ENCODE measurements around the gene WRAP73. TPM values are rescaled to one million over a fixed set of nuclear protein-coding genes. Genes with fewer than 3 reads are reported as not detected.
A peak's percentile ranks its signal among the peaks of the same experiment; 100 is the strongest.

Gene WRAP73
- total RNA-seq, 6 donors from 2014 or later = 14.0 to 33.5 (median 19.9) TPM

DNA sequence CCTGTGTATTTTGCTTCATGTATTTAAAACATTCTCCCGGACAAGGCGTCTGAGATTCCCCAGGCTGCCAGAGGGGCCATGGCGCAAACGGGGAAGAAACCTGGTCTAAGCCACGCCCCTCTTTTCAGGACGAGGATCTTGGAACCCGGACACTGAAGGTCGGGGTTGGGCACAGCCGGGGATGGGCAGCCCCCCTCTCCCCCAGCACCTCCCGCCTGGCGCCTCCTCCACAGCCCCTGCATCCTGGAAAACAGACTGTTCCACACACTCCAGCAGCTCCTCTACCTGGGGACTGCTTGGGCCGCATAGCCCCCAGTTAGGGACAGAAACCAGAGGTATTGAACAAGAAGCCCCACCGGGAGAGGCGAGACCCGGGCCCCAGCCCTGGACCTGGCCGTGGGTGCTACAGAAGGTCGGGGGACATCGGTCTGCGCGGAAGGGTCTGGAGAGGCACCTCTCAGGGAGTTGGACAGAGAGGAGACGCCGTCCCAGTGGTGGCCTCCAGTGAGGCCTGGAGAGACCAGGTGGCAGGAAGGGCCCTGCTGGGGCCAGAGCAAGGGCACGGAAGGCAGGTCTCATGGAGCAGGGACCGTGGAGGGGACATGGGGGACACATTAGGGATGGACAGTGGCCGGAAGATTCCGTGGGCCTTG is 7.8 kb upstream of the WRAP73 start:
- peaks cover 0 to 12% (median 4%) of the 10 kb centered on the region in 4 donors for H3K27me3 ChIP-seq
- ATAC-seq (ENCODE audit: low FRiP score in 2 of 2) = no peak
- 83 to 88% methylated on average over 9 to 26 of the region's 26 CpGs for WGBS, 2 donors
- H3K4me1 ChIP-seq = peaks cover 2 to 9% (median 5%) of the 10 kb centered on the region in 4 donors
- DNase-seq = peak in 1 of 2 donors; percentile 77
- no peaks in the 10 kb centered on the region for H3K36me3 ChIP-seq
- TF ChIP-seq POLR2A (IDR thresholded peaks at IDR 0.05) (no peak), EP300 (IDR thresholded peaks at IDR 0.05) (no peak), POLR2AphosphoS5 (IDR thresholded peaks at IDR 0.05) (no peak)
- TF ChIP-seq, protein P1, sequence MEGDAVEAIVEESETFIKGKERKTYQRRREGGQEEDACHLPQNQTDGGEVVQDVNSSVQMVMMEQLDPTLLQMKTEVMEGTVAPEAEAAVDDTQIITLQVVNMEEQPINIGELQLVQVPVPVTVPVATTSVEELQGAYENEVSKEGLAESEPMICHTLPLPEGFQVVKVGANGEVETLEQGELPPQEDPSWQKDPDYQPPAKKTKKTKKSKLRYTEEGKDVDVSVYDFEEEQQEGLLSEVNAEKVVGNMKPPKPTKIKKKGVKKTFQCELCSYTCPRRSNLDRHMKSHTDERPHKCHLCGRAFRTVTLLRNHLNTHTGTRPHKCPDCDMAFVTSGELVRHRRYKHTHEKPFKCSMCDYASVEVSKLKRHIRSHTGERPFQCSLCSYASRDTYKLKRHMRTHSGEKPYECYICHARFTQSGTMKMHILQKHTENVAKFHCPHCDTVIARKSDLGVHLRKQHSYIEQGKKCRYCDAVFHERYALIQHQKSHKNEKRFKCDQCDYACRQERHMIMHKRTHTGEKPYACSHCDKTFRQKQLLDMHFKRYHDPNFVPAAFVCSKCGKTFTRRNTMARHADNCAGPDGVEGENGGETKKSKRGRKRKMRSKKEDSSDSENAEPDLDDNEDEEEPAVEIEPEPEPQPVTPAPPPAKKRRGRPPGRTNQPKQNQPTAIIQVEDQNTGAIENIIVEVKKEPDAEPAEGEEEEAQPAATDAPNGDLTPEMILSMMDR (IDR thresholded peaks at IDR 0.05) = no peak
- no peak overlapping the region for H3K4me3 ChIP-seq
- H3K27ac ChIP-seq = no peak overlapping the region
- H3K9me3 ChIP-seq = no peaks in the 10 kb centered on the region

DNA sequence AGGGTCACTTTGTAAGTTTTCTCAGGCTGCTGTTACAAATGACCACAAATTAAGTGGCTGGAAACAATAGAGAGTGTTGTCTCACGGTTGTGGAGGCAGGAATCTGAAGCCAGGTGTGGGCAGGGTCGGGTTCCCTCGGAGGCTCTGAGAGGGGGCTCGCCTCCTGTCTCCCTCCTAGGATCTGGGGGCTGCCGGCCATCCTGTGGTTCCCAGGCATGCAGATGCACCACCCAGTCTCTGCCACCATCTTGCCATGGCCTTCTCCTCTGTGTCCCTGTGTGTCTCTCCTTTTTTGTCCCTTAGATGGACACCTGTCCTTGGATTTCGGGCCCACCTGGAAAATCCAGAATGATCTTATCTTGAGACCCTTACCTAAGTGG is 7.2 kb upstream of the WRAP73 start:
- H3K4me3 ChIP-seq = no peak overlapping the region
- H3K36me3 ChIP-seq = no peaks in the 10 kb centered on the region
- DNase-seq (no peak), ATAC-seq (ENCODE audit: low FRiP score in 2 of 2) (no peak)
- no peak for TF ChIP-seq POLR2A (IDR thresholded peaks at IDR 0.05)
- TF ChIP-seq, protein P1 (IDR thresholded peaks at IDR 0.05) = no peak
- no peak for TF ChIP-seq EP300 (IDR thresholded peaks at IDR 0.05)
- no peak for TF ChIP-seq POLR2AphosphoS5 (IDR thresholded peaks at IDR 0.05)
- H3K27me3 ChIP-seq = peaks cover 0 to 18% (median 8%) of the 10 kb centered on the region in 4 donors
- H3K27ac ChIP-seq = no peak overlapping the region
- peaks cover 8 to 13% (median 11%) of the 10 kb centered on the region in 4 donors for H3K4me1 ChIP-seq
- no peaks in the 10 kb centered on the region for H3K9me3 ChIP-seq
- 73 to 79% methylated on average over 3 to 6 of the region's 6 CpGs for WGBS, 2 donors

DNA sequence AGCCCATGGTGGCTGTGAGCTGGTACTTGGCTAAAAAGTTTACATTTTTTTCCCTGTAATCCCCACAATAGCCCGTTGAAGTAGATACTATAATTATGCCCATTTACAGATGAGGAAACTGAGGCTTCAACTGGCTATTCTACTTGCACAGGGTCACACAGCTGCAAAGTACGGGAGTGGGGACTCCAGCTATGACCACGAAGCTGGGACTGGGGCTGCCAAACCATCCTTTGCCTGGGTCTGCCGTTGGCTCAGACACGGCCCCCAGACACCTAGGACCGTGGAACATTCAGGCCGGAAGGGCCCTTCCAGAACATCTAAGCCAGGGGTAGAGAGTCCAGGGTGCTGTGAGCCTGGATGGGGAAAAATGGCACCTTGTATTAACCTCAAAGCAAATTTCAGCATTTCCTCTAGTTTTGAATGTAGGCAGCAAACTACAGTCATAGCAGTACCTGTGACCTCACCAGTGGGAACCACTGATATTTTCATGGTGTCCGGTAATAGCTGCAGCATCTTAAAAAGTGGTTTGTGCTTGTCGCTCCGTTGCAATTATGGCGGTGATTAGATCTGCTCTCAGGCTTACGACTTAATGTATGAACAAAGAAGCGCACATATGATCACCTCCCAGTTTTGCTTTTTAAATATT is 6.7 kb upstream of the WRAP73 start:
- H3K9me3 ChIP-seq = no peaks in the 10 kb centered on the region
- ATAC-seq (ENCODE audit: low FRiP score in 2 of 2) (no peak), DNase-seq (no peak)
- peaks cover 13 to 18% (median 16%) of the 10 kb centered on the region in 4 donors for H3K4me1 ChIP-seq
- 80 to 85% methylated on average over 12 to 13 of the region's 13 CpGs for WGBS, 2 donors
- no peaks in the 10 kb centered on the region for H3K36me3 ChIP-seq
- H3K27me3 ChIP-seq = peaks cover 0 to 24% (median 10%) of the 10 kb centered on the region in 4 donors
- TF ChIP-seq POLR2AphosphoS5 (IDR thresholded peaks at IDR 0.05) = no peak
- TF ChIP-seq EP300 (IDR thresholded peaks at IDR 0.05) = no peak
- TF ChIP-seq POLR2A (IDR thresholded peaks at IDR 0.05) = no peak
- TF ChIP-seq, protein P1 (IDR thresholded peaks at IDR 0.05) = no peak
- H3K27ac ChIP-seq = no peak overlapping the region
- no peak overlapping the region for H3K4me3 ChIP-seq

DNA sequence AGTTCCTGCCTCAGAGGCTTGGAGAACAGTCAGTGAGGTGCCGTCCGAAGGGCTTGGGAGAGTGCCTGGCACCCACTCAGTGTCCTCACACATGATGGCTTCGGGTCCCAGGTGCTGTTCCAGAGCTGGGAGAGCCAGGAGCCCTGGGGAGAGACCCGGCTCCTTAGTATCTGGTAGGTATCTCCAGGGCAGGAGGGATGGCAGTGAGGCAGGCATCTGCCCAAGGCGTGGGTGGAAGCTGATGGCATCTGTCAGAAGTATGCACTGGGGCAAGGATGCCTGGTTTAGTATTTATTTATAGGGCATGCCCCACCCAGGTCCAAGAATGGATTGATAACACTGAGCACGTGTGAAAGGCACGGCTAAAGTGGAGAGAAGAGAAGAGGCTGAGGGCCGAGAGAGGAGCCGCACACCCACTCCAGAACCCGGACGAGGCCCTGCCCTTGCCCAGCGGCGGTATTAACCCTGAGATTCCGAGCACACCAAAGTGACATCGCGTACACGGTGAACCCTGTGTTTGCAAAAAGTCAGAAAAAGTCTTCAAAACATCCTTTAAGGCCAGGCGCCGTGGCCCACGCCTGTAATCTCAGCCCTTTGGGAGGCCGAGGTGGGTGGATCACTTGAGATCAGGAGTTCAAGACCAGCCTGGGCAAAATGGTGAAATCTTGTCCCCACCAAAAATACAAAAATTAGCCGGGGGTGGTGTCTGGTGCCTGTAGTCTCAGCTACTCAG is 4.8 kb upstream of the WRAP73 start:
- H3K4me1 ChIP-seq = peaks cover 28 to 34% (median 30%) of the 10 kb centered on the region in 4 donors
- no peak overlapping the region for H3K27ac ChIP-seq
- no peak overlapping the region for H3K4me3 ChIP-seq
- no peaks in the 10 kb centered on the region for H3K36me3 ChIP-seq
- DNase-seq (no peak), ATAC-seq (ENCODE audit: low FRiP score in 2 of 2) (no peak)
- H3K27me3 ChIP-seq = peaks cover 0 to 36% (median 23%) of the 10 kb centered on the region in 4 donors
- WGBS, 2 donors = 89 to 90% methylated on average over 22 of the region's 22 CpGs
- H3K9me3 ChIP-seq = no peaks in the 10 kb centered on the region
- no peak for TF ChIP-seq EP300 (IDR thresholded peaks at IDR 0.05)
- TF ChIP-seq POLR2AphosphoS5 (IDR thresholded peaks at IDR 0.05) = no peak
- TF ChIP-seq POLR2A (IDR thresholded peaks at IDR 0.05) = no peak
- TF ChIP-seq, protein P1 (IDR thresholded peaks at IDR 0.05) = no peak
